ENCODE results near the gene TMEM184B. TPM values are rescaled to one million over a fixed set of nuclear protein-coding genes. Genes with fewer than 3 reads are reported as not detected.

Gene TMEM184B
- polyA plus RNA-seq, 1 donor (not counting 4 experiments of a cell fraction or from before 2014, with no cell fraction given), result 18.8 TPM

DNA sequence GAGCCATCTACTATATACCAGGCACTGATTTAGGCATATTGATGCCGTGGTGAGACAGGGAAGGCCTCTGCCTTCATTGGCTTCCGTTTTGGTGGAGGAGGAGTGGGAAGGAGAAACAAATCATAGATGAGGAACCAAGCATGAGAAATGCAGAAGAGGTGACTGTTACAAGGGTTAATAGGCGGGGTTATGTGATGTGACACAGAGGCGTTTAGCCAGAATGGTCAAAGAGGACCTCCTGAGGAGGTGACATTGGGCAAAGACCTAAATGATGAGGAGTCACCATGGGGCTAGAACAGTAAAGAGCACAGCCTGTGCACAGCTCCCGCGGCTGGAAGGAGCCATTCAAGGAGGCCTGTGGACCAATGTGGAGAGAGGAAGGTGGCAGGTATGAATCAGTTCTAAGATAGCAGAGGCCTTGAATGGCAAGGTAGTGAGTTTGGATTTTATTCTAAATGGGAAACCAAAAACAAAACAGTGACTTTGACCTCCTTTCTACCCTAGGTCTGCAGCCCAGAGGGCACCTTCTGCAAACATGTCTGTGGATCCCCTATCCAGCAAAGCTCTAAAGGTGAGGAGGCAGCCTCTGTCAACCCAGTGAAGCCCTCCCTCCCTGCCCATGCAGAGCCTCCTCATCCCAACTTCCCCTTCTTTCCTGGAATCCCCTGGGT is 59.4 kb downstream of the TMEM184B start:
- DNase-seq (ENCODE audit: low read depth, low spot score) (no peak), FAIRE-seq (peak; percentile 36)
- no peak for TF ChIP-seq EZH2 (IDR thresholded peaks at IDR 0.05; ENCODE audit: low read length)
- no peak for TF ChIP-seq CTCF (optimal IDR thresholded peaks at IDR 0.05 in 1 of 3, IDR thresholded peaks at IDR 0.05 in 1 of 3, conservative IDR thresholded peaks at IDR 0.05 in 1 of 3; ENCODE audit: extremely low read depth in 1 of 3, insufficient read depth in 2 of 3, low read length in 3 of 3)
- H3K9me3 ChIP-seq (ENCODE audit: control insufficient read depth, low read depth, low read length), result no peaks in the 10 kb centered on the region
- peaks cover 27 to 28% of the 10 kb centered on the region in 2 experiments for H3K36me3 ChIP-seq (ENCODE audit: control insufficient read depth in 2 of 2, extremely low read depth in 1 of 2, insufficient read depth in 2 of 2, low read length in 2 of 2)
- dilution Hi-C loops (cut with MboI; ENCODE audit: extremely low pct_ligation_motif_present, low sequenced_read_pairs), result no loop called here
- no peak overlapping the region for H3K4me2 ChIP-seq (ENCODE audit: control insufficient read depth, extremely low read depth, insufficient read depth, low read depth, low read length)
- peaks cover 22% of the 10 kb centered on the region for H3K4me1 ChIP-seq (ENCODE audit: control insufficient read depth, extremely low read depth, insufficient read depth, low read length)
- H4K20me1 ChIP-seq (ENCODE audit: control insufficient read depth, extremely low read depth, insufficient read depth, low read length), result peaks cover 6% of the 10 kb centered on the region
- H3K4me3 ChIP-seq (ENCODE audit: control insufficient read depth in 2 of 3, extremely low read depth in 1 of 3, insufficient read depth in 2 of 3, low read depth in 1 of 3, low read length in 3 of 3), result no peak overlapping the region
- H3K9me1 ChIP-seq (ENCODE audit: control insufficient read depth, extremely low read depth, insufficient read depth, low read length), result peaks cover 2% of the 10 kb centered on the region
- no peak overlapping the region for H3K27ac ChIP-seq (ENCODE audit: control insufficient read depth, insufficient read depth, low read length)
- H3K9ac ChIP-seq (ENCODE audit: control insufficient read depth, extremely low read depth, insufficient read depth, low read length), result no peak overlapping the region
- no peaks in the 10 kb centered on the region for H3K27me3 ChIP-seq (ENCODE audit: control insufficient read depth, extremely low read depth, insufficient read depth, low read length)
- H3K79me2 ChIP-seq (ENCODE audit: control insufficient read depth, insufficient read depth, low read length), result peaks cover 37% of the 10 kb centered on the region
- H2AFZ ChIP-seq (ENCODE audit: control insufficient read depth, low read length), result no peak overlapping the region

DNA sequence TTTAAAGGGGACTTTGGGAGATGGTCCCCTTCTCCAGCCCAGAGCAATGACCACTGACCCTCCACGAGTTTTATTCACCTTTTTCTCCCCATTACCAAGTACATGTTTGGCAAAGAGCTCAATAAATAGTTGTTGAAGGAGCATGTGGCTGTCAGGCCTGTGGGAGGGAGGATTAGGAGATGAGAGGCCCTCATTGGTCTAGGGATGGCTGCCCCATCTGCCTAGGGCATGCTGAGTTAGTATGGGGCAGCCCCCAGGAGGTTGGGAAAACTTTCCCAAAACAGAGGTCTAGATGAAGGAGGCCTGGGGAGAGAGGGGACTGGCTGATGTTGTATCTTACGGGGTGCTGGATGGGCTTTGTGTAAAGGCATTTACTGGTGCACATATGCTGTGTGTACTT is 60.4 kb downstream of the TMEM184B start:
- Histone ChIP-seq H3K79me2 (ENCODE audit: control insufficient read depth, insufficient read depth, low read length) (peaks cover 48% of the 10 kb centered on the region), H3K36me3 (ENCODE audit: control insufficient read depth in 2 of 2, extremely low read depth in 1 of 2, insufficient read depth in 2 of 2, low read length in 2 of 2) (peaks cover 30 to 31% of the 10 kb centered on the region in 2 experiments), H3K9me3 (ENCODE audit: control insufficient read depth, low read depth, low read length) (no peaks in the 10 kb centered on the region), H3K4me3 (ENCODE audit: control insufficient read depth in 2 of 3, extremely low read depth in 1 of 3, insufficient read depth in 2 of 3, low read depth in 1 of 3, low read length in 3 of 3) (no peak overlapping the region), H3K9ac (ENCODE audit: control insufficient read depth, extremely low read depth, insufficient read depth, low read length) (no peak overlapping the region), H3K27me3 (ENCODE audit: control insufficient read depth, extremely low read depth, insufficient read depth, low read length) (no peaks in the 10 kb centered on the region), H2AFZ (ENCODE audit: control insufficient read depth, low read length) (no peak overlapping the region), H4K20me1 (ENCODE audit: control insufficient read depth, extremely low read depth, insufficient read depth, low read length) (peaks cover 6% of the 10 kb centered on the region), H3K9me1 (ENCODE audit: control insufficient read depth, extremely low read depth, insufficient read depth, low read length) (no peaks in the 10 kb centered on the region), H3K4me1 (ENCODE audit: control insufficient read depth, extremely low read depth, insufficient read depth, low read length) (peaks cover 13% of the 10 kb centered on the region), H3K4me2 (ENCODE audit: control insufficient read depth, extremely low read depth, insufficient read depth, low read depth, low read length) (no peak overlapping the region), H3K27ac (ENCODE audit: control insufficient read depth, insufficient read depth, low read length) (no peak overlapping the region)
- dilution Hi-C loops (cut with MboI; ENCODE audit: extremely low pct_ligation_motif_present, low sequenced_read_pairs), result no loop called here
- DNase-seq (ENCODE audit: low read depth, low spot score) (no peak), FAIRE-seq (no peak)
- TF ChIP-seq CTCF (optimal IDR thresholded peaks at IDR 0.05 in 1 of 3, IDR thresholded peaks at IDR 0.05 in 1 of 3, conservative IDR thresholded peaks at IDR 0.05 in 1 of 3; ENCODE audit: extremely low read depth in 1 of 3, insufficient read depth in 2 of 3, low read length in 3 of 3), result no peak
- TF ChIP-seq EZH2 (IDR thresholded peaks at IDR 0.05; ENCODE audit: low read length), result no peak

Measured in keratinocyte (primary cell).